Kidney glomerular epithelial cell (primary cell): ENCODE data around the gene OXSR1.
"Not testable (repeated sequence)": the region's sequence is repeated elsewhere in the genome, so short reads cannot be mapped to it uniquely, and the experiment has no call there.

ENCODE experiments used
- DNase-seq: peaks from one replicate; lab custom pipeline; 2025; lab: John Stamatoyannopoulos, UW

The OXSR1 gene

GRCh38 chr3:38143511-38143910, 21.8 kb upstream of the OXSR1 start:
- DNase-seq, result no peak

- no peak for DNase-seq
These were observed 18.8 kb upstream of the OXSR1 start for GRCh38 chr3:38146504-38146903.

GRCh38 chr3:38147421-38147820, 17.9 kb upstream of the OXSR1 start:
- no peak for DNase-seq

GRCh38 chr3:38148311-38148882, 16.9 kb upstream of the OXSR1 start:
- no peak for DNase-seq

- DNase-seq, result no peak
These were observed 15.6 kb upstream of the OXSR1 start for GRCh38 chr3:38149708-38150107.

- no peak for DNase-seq
These were observed 14.4 kb upstream of the OXSR1 start for GRCh38 chr3:38150780-38151528.

- no peak for DNase-seq
These were observed 13.6 kb upstream of the OXSR1 start for GRCh38 chr3:38151667-38152265.

GRCh38 chr3:38152609-38153008, 12.7 kb upstream of the OXSR1 start:
- DNase-seq, result no peak

GRCh38 chr3:38153221-38153620, 12.1 kb upstream of the OXSR1 start:
- no peak for DNase-seq

GRCh38 chr3:38154033-38154494, 11.3 kb upstream of the OXSR1 start:
- peak; percentile 78 for DNase-seq

GRCh38 chr3:38154625-38155255, 10.6 kb upstream of the OXSR1 start:
- DNase-seq, result no peak

GRCh38 chr3:38155825-38156224, 9.5 kb upstream of the OXSR1 start:
- no peak for DNase-seq

GRCh38 chr3:38157117-38157516, 8.2 kb upstream of the OXSR1 start:
- DNase-seq, result no peak

- peak; percentile 21 for DNase-seq
These were observed 7.7 kb upstream of the OXSR1 start for GRCh38 chr3:38157595-38157994.

GRCh38 chr3:38158472-38158871, 6.9 kb upstream of the OXSR1 start:
- no peak for DNase-seq

GRCh38 chr3:38160704-38161103, 4.6 kb upstream of the OXSR1 start:
- DNase-seq, result not testable (repeated sequence)

GRCh38 chr3:38163117-38163840, 2.1 kb upstream of the OXSR1 start:
- DNase-seq, result no peak

GRCh38 chr3:38163841-38164642, 1.3 kb upstream of the OXSR1 start:
- DNase-seq, result no peak

GRCh38 chr3:38164643-38164951, 740 bp upstream of the OXSR1 start:
- no peak for DNase-seq

GRCh38 chr3:38165722-38166387, 518 bp downstream of the OXSR1 start:
- DNase-seq, result peak; percentile 51

GRCh38 chr3:38167591-38167990, 2.3 kb downstream of the OXSR1 start:
- DNase-seq, result no peak
